ENCODE measurements around the gene JUND.

DNA sequence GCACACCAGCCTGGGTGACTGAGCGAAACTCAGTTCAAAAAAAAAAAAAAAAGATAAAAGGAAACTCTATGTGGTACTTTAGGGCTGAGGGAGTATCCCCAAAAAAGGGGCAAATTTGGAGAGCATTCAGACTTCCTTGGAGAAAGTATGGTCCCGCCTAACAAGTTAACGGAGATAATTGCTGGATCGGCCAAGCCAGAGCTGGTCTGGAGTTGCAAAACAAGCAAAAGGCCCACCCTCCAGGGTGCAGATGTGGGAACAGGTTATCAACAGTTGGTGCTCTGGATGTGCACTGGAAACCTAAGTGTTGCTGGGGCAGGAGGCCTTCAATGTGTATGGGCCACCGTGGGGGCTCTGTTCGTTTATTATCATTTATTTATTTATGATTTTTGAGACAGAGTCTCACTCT lies 10.0 kb downstream of the JUND start:
- TF ChIP-seq, protein P1, sequence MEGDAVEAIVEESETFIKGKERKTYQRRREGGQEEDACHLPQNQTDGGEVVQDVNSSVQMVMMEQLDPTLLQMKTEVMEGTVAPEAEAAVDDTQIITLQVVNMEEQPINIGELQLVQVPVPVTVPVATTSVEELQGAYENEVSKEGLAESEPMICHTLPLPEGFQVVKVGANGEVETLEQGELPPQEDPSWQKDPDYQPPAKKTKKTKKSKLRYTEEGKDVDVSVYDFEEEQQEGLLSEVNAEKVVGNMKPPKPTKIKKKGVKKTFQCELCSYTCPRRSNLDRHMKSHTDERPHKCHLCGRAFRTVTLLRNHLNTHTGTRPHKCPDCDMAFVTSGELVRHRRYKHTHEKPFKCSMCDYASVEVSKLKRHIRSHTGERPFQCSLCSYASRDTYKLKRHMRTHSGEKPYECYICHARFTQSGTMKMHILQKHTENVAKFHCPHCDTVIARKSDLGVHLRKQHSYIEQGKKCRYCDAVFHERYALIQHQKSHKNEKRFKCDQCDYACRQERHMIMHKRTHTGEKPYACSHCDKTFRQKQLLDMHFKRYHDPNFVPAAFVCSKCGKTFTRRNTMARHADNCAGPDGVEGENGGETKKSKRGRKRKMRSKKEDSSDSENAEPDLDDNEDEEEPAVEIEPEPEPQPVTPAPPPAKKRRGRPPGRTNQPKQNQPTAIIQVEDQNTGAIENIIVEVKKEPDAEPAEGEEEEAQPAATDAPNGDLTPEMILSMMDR (IDR thresholded peaks at IDR 0.05; ENCODE audit: low read depth, low read length): no peak
- TF ChIP-seq, protein P2, sequence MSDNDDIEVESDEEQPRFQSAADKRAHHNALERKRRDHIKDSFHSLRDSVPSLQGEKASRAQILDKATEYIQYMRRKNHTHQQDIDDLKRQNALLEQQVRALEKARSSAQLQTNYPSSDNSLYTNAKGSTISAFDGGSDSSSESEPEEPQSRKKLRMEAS (IDR thresholded peaks at IDR 0.05; ENCODE audit: low read depth, low read length): no peak
- no peak for TF ChIP-seq POLR2A (IDR thresholded peaks at IDR 0.05; ENCODE audit: extremely low read depth, insufficient read length)
- no peak for TF ChIP-seq MYC (IDR thresholded peaks at IDR 0.05; ENCODE audit: low read depth, low read length)

Measured in NB4 (cell line).